GM18867 (cell line): ENCODE measurements around the gene EML6.
A peak's percentile ranks its signal among the peaks of the same experiment; 100 is the strongest.
"Not testable (repeated sequence)": the region's sequence is repeated elsewhere in the genome, so short reads cannot be mapped to it uniquely, and the experiment has no call there.

ENCODE experiments used
- ATAC-seq: cut with Tn5 transposase; IDR thresholded peaks from one replicate; pipeline ENCODE4 v1.9.1; 2021; ENCODE audit warnings: mild to moderate bottlenecking, moderate library complexity; ENCODE audit not compliant: unreplicated experiment

Gene EML6

GRCh38 chr2:54871457-54872107, 148.1 kb downstream of the EML6 start:
- ATAC-seq, result no peak

DNA sequence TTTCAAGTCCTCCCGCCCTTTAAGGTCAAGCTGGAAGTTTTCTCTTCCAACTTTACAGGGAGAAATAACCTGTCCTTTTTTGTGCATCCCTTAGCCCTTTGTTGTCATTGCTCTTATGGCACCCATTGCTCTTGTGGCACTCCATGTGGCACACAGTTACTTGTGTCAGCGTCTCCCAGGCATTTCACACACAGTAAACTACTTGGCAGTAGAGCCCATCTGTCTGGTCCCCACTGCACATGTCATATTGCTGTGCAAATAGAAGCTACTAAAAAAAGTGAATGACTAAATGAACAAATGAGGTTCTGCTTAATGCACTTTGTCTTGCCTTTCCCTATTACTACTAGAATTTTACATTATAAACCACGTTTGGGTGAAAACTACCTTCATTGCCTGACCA, 149.3 kb downstream of the EML6 start:
- no peak for ATAC-seq

GRCh38 chr2:54873236-54873635, 149.8 kb downstream of the EML6 start:
- ATAC-seq, result not testable (repeated sequence)

DNA sequence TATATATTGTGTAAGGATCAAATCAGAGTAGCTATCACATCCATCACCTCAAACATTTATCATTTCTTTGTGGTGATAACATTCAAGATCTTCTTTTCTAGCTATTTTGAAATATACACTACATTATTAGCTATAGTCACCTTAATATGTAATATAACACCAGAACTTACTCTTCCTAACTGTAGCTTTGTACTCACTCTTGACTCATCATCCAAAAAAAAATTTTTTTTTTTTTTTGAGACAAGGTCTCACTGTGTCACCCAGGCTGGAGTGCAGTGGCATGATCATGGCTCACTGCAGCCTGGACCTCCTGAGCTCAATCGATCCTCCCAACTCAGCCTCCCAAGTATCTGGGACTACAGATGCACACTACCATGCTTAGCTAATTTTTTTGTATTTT, 153.3 kb downstream of the EML6 start:
- no peak for ATAC-seq

- no peak for ATAC-seq
Measured at GRCh38 chr2:54878182-54878581, 154.7 kb downstream of the EML6 start.

GRCh38 chr2:54879032-54879431, 155.6 kb downstream of the EML6 start:
- ATAC-seq, result no peak

- ATAC-seq, result no peak
Measured at GRCh38 chr2:54879598-54880332, 156.3 kb downstream of the EML6 start.

DNA sequence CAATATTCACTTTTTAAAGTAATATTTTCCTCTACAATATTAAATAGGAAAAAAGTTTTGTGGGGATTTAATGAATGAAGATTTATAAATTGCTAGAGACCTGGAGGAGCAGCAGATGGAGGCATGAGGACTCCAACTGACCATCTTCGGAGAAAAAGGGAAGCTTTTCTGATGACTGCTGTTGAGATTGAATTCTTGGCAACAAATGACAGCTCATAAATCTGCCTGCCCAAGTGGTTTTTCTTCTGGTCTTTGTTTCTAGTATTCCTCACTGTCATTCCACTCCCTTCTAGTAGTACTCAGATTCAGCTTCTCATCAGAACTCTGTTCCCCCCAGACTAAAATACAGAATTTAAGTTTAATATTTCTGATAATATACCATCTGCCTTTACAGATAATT, 157.0 kb downstream of the EML6 start:
- no peak for ATAC-seq

DNA sequence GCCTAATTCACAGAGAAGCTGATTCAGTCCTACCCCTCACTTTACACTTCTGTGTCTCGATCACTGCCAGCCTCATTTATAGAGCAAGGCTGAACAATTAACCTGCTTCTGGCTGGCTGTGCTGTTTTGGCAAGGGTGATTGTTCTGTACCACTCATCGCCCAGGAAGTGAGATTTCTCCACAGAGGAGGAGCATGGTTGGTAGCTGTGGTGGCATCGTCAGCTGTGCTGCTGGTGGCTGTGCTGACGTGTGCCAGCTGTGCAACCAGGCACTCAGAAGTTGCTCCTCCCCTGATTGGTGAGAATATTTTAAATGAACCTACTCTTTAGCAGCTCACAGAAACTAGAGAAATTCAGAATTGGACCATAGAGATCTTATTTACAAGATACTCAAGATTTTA, 158.3 kb downstream of the EML6 start:
- no peak for ATAC-seq

DNA sequence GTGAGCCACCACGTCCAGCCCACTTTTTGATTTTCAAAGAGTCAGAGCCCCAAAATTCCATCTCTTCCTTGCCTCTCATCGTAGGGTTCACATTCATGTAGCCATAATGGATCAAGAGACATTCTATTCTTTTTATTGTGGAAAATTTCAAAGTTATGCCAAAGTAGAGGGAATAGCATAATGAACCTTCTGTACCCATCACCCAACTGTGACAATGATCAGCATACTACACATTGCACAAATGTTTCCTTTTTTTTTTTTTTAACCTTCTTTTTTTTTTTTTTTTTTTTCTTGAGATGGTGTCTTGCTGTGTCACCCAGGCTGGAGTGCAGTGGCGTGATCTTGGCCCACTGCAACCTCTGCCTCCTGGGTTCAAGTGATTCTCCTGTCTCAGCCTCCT, 162.4 kb downstream of the EML6 start:
- ATAC-seq, result no peak

GRCh38 chr2:54887850-54888545, 164.5 kb downstream of the EML6 start:
- ATAC-seq, result no peak

DNA sequence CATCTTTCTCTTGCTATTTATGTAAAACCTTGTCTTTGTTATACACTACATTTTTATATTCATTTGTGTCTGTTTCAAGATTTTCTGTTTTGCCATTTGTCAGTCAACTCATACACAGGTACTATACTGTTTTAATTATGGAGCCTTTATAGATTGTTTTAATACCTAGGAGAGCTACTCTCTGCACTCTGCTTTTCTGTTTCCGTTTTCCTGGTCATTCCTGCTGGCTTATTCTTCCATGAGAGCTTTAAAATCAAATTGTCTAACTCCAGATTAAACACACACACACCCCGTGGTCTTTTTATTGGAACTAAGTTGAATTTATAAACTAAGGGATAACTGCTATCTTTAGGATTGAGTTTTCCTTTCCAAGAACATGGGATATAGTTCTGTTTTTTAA, 165.6 kb downstream of the EML6 start:
- ATAC-seq, result no peak

DNA sequence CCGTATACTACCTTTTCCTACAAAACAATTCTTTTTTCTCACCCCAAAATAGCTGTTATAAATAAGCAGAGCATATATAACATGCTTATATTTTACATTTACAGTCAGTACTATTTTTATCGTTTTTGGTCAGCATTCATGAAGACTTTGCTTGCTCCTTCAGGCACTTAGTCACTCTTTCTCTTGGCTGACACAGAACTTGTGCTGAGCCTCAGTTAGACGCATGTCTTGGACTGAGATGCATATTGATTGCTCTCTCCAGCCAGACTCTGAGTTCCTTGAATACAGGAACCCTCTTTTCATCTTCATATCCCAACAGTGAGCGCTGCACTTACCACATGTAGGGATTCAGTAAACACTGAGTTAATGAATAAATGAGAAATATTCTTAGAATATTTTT, 168.4 kb downstream of the EML6 start:
- no peak for ATAC-seq

DNA sequence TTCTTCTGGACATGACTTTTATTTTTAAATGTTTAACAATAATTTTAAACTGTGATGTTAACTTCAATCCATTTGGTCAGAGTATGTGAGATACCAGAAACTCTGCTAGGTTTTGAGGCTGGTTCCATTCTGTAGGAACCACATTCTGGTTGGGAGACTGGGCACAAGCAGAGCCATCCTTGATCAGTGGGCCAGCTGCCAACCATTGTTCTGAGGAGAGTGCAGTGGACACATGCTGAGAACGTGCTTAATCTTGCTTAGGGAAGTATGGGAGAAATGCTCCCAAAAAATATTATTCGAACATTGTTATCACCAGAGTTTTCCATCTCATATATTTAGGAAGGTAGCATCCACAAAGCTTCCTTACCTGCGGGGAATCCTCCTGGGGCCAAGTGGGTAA, 171.0 kb downstream of the EML6 start:
- no peak for ATAC-seq

DNA sequence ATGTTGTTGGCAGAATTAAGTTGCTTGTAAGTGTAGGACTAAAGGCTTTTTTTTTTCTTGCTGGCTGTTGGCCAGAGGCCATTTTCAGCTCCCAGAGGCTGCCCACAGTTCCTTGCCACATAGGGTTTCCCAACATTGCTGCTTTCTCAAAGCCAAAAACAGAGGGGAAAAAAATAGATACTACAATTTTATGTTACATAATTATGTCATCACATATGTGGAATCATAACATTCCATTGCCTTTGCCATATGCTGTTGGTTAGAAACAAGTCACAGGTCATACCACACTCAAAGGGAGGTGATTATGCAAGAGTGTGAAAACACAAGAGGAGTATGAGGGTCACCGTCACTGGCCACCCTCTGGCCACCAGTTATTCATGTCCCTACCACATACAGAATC, 172.3 kb downstream of the EML6 start:
- no peak for ATAC-seq

GRCh38 chr2:54897420-54898310, 174.2 kb downstream of the EML6 start:
- no peak for ATAC-seq

DNA sequence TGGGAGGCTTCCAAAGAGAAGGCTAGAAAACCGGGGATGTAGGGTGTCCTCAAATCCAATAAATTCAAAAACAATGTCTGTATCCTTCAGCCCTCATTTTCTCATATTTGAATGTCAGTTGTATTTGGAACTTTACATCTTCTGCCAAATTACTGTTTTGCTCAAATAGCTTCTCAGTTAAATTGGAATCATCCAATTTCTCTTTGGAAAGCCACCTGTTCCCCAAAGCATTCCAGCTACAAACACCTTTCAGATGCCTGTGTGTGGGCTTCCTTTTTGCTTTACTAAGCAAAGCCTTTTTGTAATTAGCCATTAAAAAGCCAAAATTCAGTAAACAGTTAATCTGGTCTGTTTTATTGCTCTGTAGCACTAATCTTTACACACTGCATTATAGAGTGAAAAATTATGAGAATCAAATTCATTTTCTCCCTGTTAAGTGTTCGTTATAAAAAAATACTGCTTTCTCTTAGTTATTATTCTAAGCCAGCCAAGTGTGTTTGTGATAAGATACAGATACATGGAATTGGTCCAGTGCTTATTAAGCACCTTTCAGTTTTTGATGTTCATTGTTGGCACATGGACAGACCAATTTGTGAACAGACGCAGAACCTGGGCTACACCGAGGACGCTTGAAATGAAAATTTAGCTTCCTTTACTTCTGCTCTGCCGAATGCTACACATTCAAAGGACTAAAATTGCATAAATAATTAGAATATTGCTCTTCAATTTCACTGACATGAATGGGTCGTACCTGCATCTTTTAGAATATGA, 175.2 kb downstream of the EML6 start:
- no peak for ATAC-seq

DNA sequence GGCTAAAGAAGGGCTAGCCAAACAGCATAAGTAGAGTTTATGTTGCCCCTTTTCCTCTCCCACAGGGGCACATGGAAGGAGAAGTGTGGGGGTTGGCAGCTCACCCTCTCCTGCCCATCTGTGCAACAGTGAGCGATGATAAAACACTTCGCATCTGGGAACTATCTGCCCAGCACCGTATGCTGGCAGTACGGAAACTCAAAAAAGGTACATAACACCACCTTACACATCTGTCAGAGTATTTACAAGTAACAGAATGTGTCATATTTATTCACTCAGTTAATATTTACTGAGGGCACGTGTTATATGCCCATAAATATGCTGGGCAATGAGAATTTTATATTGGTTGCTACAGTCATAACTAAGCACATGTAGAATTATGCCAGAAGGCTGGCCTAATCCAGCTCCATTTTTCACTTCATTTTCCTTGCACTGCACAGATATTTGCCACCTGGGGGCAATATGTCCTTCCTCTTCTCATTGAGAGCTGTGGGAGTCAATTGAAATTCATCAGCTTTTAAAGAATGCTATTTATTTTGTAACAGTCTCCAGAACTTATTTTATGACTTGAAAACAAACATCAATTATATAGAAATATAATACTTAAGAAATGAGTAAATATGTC, 176.2 kb downstream of the EML6 start:
- peak; percentile 50 for ATAC-seq

DNA sequence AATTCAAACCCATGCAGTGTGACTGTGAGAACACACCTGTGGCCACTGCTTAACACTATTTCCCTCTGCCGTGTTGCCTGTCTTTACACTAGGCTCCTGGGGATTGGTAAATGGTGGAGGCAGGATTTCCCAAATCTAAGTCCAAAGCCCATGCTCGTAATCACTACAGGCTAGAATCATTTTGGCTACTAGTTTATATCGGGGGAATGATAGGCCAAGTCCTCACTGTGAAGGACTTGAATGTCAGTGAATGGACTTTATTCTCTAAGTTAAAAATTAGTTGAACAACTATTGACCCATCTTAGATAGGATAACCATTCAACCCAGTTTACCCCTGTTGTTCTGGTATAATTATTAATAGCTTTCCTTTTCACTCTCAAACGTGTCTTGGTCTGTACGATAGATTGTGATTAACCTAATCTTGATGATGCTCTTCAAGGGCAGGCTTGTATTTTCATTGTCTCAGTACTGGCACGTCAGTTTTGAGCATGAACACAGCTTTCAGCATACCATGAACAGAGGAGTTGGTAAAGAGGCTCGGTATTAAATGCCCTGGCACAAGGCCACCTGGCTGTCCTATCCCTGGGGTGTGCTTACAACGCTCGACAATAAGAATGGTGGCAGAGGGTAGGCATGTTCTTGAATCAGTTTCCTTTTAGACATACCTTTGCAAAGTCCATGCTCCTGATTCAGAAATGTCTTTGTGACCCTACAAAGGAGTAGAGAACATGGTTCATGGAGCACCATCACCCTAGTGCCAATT, 177.9 kb downstream of the EML6 start:
- ATAC-seq, result no peak
